ENCODE data around the gene ACTR3. TPM values are rescaled to one million over a fixed set of nuclear protein-coding genes. Genes with fewer than 3 reads are reported as not detected.

The ACTR3 gene
- total RNA-seq, 2 donors from 2014 or later: 142 to 177 TPM

DNA sequence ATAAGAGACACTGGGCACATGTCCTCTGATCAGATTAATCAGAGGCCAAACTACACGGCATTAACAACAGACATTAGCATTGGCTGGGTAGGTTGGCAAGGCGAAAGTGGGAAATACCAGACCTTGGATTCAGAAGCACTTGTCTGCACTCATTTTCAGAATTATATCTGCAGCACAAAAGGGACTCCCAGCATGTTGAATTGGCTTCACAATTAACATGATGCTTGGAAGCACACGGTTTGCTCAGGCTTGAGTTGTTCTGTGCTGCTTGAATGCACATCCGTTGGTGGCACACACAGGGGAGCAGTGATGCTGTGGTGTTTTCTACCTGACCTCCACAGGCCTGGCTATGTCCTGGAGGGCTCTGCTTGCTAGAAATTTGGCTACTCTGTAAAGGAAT, 83.9 kb downstream of the ACTR3 start:
- Histone ChIP-seq H3K4me3 (no peak overlapping the region), H3K4me1 (ENCODE audit: control insufficient read depth in 1 of 2, low read depth in 2 of 2) (no peaks in the 10 kb centered on the region), H3K36me3 (no peaks in the 10 kb centered on the region), H3K27ac (no peak overlapping the region), H3K9me3 (no peaks in the 10 kb centered on the region), H3K27me3 (replicated peaks; ENCODE audit: insufficient read depth) (no peaks in the 10 kb centered on the region)
- ATAC-seq (ENCODE audit: insufficient number of reproducible peaks, low FRiP score, low read depth): no peak
- TF ChIP-seq, protein P1, sequence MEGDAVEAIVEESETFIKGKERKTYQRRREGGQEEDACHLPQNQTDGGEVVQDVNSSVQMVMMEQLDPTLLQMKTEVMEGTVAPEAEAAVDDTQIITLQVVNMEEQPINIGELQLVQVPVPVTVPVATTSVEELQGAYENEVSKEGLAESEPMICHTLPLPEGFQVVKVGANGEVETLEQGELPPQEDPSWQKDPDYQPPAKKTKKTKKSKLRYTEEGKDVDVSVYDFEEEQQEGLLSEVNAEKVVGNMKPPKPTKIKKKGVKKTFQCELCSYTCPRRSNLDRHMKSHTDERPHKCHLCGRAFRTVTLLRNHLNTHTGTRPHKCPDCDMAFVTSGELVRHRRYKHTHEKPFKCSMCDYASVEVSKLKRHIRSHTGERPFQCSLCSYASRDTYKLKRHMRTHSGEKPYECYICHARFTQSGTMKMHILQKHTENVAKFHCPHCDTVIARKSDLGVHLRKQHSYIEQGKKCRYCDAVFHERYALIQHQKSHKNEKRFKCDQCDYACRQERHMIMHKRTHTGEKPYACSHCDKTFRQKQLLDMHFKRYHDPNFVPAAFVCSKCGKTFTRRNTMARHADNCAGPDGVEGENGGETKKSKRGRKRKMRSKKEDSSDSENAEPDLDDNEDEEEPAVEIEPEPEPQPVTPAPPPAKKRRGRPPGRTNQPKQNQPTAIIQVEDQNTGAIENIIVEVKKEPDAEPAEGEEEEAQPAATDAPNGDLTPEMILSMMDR (IDR thresholded peaks at IDR 0.05): no peak
- no peak for DNase-seq (ENCODE audit: low spot score)

DNA sequence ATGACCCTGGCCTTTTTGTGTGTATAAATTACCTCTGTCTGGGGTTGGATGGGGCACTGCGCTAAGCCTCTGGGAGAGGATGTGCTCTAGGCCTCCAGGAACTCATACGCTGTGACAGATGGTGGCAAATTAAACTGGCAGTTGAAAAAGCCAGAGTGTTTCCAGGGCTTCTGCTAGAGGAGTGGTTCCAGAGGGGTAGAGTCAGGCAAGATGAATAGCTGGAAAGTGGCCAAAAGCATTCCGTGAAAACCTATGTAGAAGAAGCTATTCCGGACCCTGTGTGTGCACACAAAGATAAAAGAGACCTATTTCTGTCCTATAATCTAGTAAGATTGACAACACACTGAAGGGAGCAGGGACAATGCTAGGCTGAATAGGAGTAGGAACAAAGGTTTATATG, 84.8 kb downstream of the ACTR3 start:
- Histone ChIP-seq H3K27me3 (replicated peaks; ENCODE audit: insufficient read depth) (no peaks in the 10 kb centered on the region), H3K4me1 (ENCODE audit: control insufficient read depth in 1 of 2, low read depth in 2 of 2) (no peaks in the 10 kb centered on the region), H3K36me3 (no peaks in the 10 kb centered on the region), H3K9me3 (no peaks in the 10 kb centered on the region), H3K27ac (no peak overlapping the region), H3K4me3 (no peak overlapping the region)
- TF ChIP-seq, protein P1 (IDR thresholded peaks at IDR 0.05): no peak
- ATAC-seq (ENCODE audit: insufficient number of reproducible peaks, low FRiP score, low read depth) (no peak), DNase-seq (ENCODE audit: low spot score) (no peak)

DNA sequence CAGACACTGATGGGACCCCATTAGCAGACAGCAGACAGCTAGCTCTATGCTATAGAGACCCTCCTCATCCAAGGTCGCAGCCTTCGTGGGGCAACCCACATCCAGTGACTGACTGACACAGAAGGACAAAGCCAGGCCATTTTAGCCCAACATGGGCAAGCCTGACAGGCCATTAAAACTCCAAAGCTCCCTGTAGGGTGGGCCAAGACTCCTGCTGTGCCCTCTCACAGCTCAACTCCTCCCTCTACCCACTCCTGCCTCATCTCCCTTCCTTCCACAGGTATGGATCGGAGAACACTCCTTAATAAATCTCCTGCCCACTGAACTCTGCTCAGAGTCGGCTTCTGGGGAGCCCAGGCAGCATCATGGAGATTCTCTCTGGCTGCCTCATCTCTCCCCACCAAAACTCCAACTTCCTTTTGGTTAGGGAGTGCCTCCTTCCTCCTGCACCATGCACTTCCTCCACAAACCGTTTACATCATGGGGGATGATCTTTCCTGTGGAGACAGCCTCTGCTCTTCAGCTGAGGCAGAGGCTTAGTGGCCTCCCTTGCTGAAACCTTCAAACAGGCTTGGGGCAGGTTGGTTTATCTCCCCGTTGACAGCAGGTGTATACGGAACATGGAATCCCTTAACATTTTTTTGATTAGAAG, 86.5 kb downstream of the ACTR3 start:
- Histone ChIP-seq H3K9me3 (no peaks in the 10 kb centered on the region), H3K27me3 (replicated peaks; ENCODE audit: insufficient read depth) (no peaks in the 10 kb centered on the region), H3K4me3 (no peak overlapping the region), H3K4me1 (ENCODE audit: control insufficient read depth in 1 of 2, low read depth in 2 of 2) (no peaks in the 10 kb centered on the region), H3K36me3 (no peaks in the 10 kb centered on the region), H3K27ac (no peak overlapping the region)
- TF ChIP-seq, protein P1 (IDR thresholded peaks at IDR 0.05): no peak
- ATAC-seq (ENCODE audit: insufficient number of reproducible peaks, low FRiP score, low read depth) (no peak), DNase-seq (ENCODE audit: low spot score) (no peak)

DNA sequence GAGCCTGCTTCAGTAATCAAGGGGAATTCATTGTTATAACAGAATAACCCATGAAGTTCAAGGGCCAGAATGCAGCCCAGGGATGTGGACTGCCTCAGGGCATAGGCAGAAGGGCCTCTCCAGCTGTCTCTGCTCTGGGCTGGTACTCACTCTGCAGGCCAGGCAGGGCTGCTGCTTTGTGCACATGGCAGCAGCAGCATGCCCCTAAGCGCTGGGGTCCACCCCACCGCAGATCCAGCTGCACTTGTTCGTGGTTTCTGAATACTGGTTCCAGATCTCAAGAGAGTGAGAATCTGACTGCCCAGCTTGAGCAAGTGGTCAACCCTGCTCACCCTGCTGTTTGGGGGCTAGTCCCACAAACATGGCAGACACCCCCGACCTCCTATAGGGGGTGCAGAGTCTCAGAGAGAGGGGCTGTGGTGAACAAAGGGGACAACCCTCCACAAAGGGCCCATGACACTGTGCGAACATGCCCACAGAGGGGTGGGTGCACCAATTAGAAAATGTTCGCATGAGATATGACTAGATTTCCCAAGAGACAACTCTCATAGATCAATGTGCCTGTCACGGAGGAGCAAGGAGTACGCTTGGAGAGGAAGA, 87.3 kb downstream of the ACTR3 start:
- no peak overlapping the region for H3K27ac ChIP-seq
- H3K9me3 ChIP-seq: no peaks in the 10 kb centered on the region
- H3K36me3 ChIP-seq: no peaks in the 10 kb centered on the region
- no peaks in the 10 kb centered on the region for H3K27me3 ChIP-seq (replicated peaks; ENCODE audit: insufficient read depth)
- H3K4me3 ChIP-seq: no peak overlapping the region
- no peaks in the 10 kb centered on the region for H3K4me1 ChIP-seq (ENCODE audit: control insufficient read depth in 1 of 2, low read depth in 2 of 2)
- no peak for DNase-seq (ENCODE audit: low spot score)
- ATAC-seq (ENCODE audit: insufficient number of reproducible peaks, low FRiP score, low read depth): no peak
- TF ChIP-seq, protein P1 (IDR thresholded peaks at IDR 0.05): no peak

DNA sequence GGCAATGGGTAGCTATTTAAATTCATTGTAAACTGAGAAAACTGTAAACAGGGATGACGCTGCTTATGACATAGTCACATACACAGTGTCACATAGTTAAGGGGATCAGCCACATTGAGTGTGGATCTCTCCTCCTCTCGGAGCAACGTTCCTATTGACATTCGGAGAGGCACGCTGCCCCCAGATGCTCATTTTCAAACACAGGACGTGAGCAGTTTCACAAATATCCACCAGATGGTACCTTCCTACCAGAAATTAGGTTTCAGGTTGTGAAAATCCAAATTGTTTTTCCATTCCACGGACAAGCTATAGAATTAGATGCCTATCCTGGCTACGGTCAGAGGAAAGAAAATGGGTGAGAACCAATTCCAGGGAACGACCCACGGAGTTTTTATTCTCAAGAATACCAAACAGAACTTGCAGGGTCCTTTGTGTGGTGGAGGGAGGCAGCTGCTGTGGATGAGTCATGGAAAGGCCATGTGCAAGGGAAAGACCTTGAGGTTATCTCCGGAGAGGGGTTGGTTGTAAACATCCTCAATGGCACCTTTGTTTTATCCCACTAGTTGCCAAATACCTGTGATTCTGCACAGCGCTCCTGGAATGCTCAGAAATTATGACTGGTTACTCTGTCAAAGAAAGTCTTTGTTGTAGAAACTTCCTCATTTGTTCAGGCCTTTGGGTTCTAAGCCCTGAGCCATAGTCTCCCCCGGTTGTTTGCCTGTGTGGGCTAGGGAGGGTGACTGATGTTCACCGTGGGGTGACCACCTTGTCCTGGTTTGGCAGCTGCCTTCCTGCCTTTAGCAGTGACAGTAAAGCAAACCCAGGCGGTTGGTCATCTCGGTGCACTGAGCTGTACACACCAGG, 88.0 kb downstream of the ACTR3 start:
- ATAC-seq (ENCODE audit: insufficient number of reproducible peaks, low FRiP score, low read depth) (no peak), DNase-seq (ENCODE audit: low spot score) (no peak)
- Histone ChIP-seq H3K36me3 (no peaks in the 10 kb centered on the region), H3K4me1 (ENCODE audit: control insufficient read depth in 1 of 2, low read depth in 2 of 2) (no peaks in the 10 kb centered on the region), H3K9me3 (no peaks in the 10 kb centered on the region), H3K27me3 (replicated peaks; ENCODE audit: insufficient read depth) (no peaks in the 10 kb centered on the region), H3K27ac (no peak overlapping the region), H3K4me3 (no peak overlapping the region)
- TF ChIP-seq, protein P1 (IDR thresholded peaks at IDR 0.05): peak; percentile 31
